SK-N-SH (cell line): Measurements from ENCODE around the gene LIM2.

Experiments used
- CTCF ChIP-seq: fragments of 200-600 bp; sonication (generic); IDR thresholded peaks from 2 replicates; pipeline ENCODE4 v1.6.1; 2017; ENCODE audit warnings: antibody characterized with exemption, mild to moderate bottlenecking, moderate library complexity
- RCOR1 ChIP-seq: fragments of 150-350 bp; IDR thresholded peaks from 2 replicates; pipeline ENCODE4 v1.6.1; 2017; ENCODE audit warnings: antibody characterized with exemption, low read length
- RFX5 ChIP-seq: IDR thresholded peaks from 2 replicates; pipeline ENCODE4 v1.6.1; 2012; ENCODE audit warnings: mild to moderate bottlenecking, improper control_type of control experiment, low read length
- SIN3A ChIP-seq: IDR thresholded peaks from 2 replicates; pipeline ENCODE4 v1.6.1; 2012; ENCODE audit warnings: low read depth, mild to moderate bottlenecking, low read length, moderate library complexity, borderline replicate concordance
- TAF1 ChIP-seq: IDR thresholded peaks from 2 replicates; pipeline ENCODE4 v1.6.1; 2012; ENCODE audit warnings: low read depth, mild to moderate bottlenecking, low read length, moderate library complexity, borderline replicate concordance

GRCh38 chr19:51356159-51356801 lies 31.5 kb downstream of the LIM2 start:
- TF ChIP-seq TAF1 (no peak), CTCF (no peak), RFX5 (no peak), SIN3A (no peak), RCOR1 (no peak)
